ENCODE data around the gene MCC.

MCC gene

DNA sequence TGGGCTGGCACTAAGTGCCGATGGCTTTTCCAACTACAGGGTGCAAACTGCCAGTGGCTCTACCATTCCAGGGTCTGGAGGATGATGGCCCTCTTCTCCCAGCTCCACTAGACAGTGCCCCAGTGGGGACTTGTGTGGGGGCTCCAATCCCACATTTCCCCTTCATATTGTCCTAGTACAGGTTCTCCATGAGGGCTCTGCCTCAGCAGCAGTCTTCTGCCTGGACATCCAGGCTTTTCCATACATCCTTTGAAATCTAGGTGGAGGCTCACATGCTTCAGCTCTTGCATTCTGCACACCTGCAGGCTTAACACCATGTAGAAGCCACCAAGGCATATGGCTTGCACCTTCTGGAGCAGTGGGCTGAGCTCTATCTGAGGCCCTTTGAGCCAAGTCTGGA is 123.8 kb downstream of the MCC start:
- DNase-seq (ENCODE audit: low read depth) = no peak

DNA sequence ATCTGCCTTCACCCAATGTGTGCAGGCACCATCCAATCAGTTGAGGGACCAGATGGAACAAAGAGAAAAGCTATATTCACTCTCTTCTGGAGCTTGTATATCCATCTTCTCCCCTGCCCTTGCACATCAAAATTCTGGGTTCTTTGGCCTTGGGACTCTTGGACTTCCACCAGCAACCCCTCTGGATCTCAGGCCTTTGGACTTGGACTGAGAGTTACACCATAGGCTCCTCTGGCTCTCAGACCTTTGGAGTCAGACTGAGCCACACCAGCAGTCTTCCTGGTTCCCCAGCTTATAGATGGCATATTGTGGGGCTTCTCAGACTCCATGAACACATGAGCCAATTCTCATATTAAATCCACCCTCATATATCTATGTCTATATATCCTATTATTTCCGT is 126.6 kb downstream of the MCC start:
- DNase-seq (ENCODE audit: low read depth) = no peak

DNA sequence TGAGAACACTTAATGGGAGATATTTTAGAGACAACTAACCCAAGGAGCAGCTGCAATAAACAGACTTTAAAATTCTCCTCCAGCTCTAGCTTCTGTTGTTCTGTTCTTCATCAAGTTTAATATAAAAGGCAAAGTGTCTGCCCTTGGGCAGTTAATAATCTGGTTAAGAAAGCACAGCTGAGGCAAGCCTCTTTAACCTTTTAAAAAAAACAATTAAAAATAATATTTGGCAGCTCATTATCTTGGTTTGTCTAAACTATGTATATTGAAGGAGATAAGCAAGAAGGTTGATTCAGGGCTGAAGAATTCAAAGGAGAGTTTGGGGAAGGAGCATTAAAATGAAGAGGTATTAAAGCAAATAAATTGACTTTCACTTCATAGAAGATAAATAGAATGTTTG is 128.8 kb downstream of the MCC start:
- no peak for DNase-seq (ENCODE audit: low read depth)

DNA sequence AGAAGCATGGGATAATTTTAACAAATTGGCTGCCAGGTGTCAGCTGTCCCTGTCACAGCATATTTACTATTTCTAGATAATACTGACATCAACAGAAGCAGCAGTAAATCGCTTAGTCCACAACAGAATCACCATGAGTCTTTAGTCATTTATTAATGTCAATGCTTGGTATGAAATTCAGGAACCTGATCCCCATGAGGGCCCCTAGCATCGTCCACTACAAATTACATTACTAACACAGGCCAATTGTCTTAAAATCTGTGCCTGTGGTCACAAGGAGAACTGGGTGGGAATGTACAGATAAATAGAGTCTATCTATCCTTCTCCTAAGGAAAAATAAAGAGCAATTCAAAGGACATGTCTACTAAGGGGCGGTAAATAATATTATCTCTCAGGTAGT is 129.6 kb downstream of the MCC start:
- no peak for DNase-seq (ENCODE audit: low read depth)

DNA sequence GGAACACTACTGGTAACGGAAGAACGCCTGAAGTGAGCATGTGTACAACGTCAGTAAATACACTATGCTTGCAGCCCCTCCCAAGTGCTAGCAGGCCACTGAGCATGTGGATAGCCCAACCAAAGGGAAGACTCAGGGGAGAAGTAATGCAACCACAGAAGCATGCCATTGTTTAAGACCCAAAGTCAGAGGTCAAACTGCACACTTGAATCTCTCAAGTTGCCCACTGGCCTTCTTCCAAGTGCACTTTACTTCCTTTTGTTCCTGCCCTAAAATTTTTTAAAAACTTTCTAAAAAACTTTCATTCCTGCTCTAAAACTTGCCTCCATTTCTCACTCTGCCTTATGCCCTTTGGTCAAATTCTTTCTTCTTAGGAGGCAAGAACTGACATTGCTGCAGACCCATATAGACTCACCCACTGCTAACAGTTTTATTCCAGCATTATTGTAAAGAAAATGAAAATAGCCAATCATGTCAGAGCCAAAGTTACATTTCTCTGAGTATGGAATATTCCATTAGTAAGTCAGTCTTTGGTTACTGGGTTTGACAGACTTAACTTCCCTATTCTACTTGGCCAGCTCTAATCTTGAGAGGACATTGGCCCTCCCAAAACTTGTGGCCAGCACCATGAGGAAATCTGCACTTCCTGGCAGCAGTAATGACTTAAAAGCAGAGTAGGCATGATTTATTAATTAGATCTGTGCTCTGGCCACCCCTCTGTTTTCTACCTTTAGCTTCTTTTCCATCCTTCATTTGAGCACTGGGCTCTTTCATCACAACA is 130.4 kb downstream of the MCC start:
- DNase-seq (ENCODE audit: low read depth) = no peak

DNA sequence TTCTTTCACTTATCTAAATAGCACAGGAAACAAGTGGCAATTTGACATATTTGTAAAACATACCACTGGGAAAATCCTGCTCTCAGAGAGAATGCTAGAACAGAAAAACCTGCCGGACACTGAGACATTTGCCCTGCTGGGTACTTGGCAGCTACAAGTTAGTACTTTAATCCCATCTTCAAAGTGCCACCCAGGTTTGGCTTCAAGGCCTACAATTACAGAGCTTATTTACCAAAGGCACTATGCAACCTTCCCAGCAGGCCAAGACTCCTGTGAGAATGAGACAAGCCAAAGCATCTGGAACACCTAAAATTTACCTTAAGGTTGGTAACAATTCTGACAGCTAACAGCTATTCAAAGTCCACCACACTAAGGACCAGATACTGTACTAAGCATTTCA is 131.8 kb downstream of the MCC start:
- no peak for DNase-seq (ENCODE audit: low read depth)

DNA sequence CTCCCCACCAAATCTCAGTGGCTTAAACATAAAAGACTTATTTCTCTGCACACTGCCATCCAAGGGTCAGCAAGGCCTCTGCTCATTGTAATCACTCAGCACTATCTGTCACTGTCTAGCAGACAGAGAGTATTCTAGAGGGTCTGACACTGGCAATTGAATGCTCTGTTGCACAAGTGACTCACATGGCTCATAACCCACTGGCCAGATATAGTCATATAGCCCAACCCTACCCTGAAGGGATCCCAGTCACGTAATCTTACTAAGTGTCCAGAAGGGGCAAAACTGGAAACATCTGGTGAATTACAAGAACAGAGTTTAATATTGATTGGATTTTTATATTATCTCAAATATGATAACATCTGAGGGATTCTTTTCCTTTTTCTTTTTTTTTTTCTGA is 134.2 kb downstream of the MCC start:
- DNase-seq (ENCODE audit: low read depth) = no peak

DNA sequence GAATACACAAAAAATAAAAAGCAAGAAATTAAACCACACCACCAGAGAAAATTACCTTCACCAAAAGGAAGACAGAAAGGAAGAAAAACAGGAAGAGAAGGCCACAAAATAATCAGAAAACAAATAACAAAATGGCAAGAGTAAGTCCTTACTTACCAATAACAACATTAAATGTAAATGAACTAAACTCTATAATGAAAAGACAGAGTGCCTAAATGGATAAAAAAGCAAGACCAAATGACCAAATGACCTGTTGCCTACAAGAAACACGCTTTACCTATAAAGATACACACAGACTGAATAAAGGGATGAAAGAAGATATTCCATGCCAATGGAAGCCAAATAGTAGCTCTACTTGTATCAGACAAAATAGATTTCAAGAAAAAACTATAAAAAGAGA is 140.7 kb downstream of the MCC start:
- DNase-seq (ENCODE audit: low read depth) = no peak

DNA sequence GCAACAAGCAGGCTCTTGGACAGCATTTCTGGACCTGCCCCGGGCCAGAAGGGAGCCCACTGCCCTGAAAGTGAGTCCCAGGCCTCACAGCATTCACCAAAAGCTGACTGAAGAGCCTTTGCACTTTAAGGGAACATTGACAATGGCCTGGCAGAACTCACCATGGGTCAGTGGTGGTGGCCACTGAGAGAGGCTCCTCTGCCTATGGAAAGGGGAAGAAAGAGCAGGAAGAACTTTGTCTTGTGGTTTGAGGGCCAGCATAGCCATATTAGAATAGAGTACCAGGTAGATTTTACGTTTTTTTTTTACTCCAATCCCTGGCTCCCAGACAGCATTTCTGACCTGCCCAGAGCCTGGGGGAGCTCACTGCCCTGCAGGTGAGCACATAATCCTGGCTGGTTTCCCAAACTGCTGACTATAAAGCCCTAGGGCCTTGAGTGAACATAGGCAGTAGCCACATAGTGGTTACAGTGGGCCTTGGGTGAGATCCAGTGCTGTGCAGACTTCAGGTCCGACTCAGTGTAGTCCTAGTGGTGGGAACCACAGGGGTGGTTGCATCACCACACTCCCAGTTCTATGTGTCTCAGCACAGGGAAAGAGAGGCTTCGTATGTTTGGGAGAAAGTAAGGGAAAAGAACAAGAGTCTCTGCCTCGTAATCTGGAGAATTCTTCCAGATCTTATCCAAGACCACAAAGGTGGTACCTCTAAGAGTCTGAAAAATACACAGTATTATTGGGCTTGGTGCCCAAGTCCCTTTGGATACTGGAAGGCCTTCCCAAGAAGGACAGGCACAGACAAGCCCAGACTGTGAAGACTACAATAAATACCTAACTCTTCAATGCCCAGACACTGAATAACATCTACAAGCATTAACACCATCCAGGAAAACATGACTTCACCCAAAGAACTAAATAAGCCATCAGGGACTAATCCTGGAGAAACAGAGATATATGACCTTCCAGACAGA is 143.0 kb downstream of the MCC start:
- no peak for DNase-seq (ENCODE audit: low read depth)

DNA sequence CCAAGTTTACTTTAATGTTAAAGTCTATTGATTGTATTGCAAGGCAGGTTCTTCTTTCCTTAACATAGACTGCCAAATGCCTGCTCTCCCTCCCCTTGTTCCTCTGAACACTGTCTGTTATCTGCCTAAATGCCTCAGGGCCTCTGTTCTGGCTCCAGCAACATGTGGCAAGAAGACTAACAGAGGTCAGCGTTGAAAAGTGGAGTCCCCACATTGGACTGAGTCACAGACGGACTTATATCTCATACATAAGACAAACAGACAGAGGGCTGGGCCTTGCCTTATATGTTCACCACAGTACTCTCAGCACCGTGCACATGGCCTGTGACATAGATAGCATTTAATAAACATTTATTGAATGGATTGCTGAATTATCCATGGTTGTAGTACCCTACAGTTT is 144.9 kb downstream of the MCC start:
- DNase-seq (ENCODE audit: low read depth) = no peak

DNA sequence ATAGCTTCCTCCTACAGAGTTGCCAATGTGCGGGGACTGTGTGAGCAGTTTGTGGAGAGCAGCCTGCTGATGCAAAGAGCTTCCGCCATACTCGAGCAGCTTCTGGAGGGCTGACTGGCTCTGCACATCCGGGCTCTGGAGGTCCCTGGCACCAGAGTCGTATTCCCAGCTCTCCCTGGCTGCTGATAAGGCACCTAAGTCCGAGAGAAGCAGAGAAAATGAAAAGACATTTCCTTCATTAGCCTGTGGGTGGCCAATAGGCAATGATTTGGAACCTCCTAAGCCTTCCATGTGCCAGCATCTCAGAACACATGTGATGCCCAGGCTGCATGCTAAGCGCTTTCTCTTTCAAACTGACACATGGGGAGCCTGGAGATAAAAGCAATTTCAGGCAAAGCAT is 147.7 kb downstream of the MCC start:
- no peak for DNase-seq (ENCODE audit: low read depth)

DNA sequence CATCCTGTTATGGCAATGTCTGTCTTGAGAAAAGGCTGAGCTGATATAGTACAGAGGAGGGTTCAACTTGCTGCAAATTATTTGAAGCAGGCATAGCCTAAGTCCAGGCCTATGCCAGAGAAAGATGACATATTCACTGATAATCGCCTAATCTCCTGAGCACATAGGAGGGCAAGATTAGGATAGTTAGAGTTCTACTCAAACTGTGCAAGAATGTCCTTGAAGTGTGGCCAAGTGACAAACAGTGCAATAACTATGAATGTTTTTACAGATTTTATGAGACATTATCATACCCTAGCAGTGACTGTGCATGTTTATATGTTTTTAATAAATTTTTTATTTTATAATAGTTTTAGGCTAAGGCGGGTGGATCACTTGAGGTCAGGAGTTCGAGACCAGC is 149.6 kb downstream of the MCC start:
- no peak for DNase-seq (ENCODE audit: low read depth)

DNA sequence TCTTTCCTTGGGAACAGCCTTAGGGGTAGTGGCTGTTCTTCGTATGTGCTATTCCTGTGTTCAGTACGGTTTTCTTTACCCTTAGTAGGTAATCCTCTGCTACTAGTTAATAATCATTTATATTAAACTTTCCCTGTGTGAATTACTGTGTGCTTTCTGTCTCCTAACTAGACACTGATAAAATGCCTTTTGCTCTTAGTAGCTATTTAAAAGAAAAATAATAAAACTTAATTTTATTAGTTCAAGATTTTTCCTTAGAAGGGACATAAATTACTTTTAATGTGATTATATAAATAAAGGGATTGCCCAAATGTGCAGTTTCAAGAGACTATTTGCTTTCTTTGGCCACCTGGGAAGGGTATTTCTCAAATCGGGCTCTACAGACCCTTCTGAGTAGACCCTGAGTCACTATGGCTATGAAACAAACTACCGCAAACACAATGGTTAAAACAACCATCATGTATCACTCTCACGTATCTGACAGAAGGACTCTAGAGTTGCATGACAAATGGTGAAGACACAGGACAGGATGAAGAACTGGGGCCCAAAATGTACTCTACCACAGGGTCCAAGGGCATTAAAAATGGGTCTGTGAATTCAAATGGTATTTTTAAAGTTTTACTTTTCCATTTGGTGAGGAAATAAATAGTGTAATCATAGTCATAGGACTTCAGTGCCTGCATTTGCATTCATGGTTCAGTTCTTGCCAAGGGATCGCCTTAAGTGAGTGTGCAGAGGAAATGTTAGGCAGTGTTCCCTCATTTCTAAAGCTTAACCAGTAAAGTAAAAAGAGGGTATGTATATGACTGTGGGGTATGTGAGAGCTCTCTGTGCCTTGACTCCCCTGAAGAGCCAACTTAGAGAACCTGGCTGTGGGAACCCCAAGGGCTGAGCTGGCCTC is 150.5 kb downstream of the MCC start:
- no peak for DNase-seq (ENCODE audit: low read depth)

DNA sequence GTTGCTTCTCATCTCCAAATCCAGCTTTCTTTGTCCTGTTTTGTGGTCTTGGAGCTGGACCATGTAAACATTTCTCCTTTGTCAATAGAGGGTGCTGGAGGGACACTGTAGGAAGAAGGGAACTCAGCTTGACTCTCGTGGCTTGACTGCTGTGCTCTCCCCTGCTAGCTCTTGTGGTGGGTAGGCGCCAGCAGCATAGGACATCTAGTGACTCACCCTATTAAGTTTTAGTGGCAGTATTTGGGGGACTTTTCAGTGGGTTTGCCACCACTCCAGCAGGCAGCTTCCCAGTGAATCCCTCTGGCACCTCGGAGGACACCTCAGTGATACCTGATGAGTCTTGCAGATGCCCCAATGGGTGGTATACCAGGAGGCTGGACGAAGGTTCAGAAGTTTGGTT is 151.3 kb downstream of the MCC start:
- DNase-seq (ENCODE audit: low read depth) = no peak

DNA sequence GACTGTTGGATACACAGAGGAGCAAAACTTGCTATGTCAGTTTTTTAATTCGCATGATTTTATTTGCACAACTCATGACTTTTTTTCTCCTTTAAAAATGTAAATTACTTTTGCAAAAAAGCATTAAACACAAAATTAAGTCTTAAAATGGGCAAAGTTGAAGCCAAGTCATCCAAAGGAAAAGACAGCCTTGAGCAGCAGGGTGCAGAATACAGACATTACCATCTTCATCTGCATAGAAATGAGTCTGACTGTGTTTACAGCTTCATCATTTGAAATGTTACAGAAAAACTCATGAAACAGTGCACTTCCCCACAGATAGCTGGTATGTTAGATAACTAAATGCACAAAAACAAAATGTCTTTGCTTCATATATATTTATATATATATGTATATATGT is 154.8 kb downstream of the MCC start:
- no peak for DNase-seq (ENCODE audit: low read depth)

DNA sequence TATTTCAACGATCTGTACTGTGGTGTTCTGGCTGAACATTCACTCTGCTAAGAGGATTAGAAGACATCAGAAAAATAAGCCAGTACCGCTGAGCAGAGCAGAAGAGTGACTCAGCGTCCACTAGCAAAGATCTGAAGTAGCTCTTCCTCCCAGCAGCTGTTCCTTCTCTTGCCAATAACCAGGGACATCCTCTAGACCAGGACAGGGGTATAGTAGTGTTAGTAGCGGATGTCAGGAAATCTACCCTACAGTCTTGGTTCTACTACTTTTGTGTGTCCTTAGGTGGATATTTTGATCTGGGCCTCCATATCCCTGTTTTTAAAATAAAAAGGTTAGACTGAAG is 157.1 kb downstream of the MCC start:
- DNase-seq (ENCODE audit: low read depth) = no peak

DNA sequence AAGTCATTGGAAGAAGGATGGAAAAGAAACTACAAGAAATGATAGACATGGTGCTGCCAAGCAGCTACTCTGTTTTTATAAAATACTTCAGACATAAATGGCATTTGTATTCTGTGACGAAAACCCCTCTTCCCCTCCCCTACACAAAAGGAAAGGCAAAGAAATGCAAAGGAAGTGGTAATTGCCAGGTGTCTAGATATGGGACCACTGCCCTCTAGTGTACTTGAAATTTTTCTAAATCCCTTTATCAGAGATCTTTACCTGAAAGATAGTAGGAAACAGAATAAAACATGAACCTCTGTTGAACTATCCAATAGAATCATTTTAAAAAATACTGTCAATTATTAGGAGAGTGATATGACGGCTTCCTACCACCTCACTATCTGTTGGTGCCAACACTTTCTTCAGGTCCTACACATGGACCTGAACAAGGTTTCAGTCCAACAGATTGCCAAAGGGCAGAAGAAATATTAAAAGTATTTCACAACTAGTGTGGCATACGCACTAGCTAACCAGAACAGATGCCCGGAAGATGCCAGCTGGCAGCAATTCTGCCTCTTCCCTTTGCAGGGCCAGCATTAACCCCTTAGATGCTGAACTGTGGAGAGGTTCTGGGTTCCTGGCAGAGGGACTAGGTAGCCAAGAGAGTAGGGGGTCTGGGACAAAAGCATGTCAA is 157.6 kb downstream of the MCC start:
- no peak for DNase-seq (ENCODE audit: low read depth)

DNA sequence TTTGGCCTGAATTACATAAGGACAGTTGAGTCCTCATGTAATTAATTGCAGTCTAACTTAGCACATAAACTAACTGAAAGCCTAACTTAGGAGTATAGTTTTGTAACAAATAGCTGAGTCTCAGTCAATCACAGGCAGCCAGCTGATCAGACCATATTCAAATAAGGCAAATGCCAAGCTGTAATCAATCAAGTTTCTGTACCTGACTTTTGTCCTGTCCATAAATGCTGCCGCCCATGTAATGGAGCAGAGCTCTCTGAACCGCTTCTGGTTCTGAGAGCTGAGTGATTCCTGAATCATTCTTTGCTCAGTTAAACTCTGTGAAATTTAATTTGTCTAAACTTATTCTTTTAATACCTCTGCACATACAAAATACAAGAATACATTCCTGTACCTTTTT is 158.3 kb downstream of the MCC start:
- no peak for DNase-seq (ENCODE audit: low read depth)

DNA sequence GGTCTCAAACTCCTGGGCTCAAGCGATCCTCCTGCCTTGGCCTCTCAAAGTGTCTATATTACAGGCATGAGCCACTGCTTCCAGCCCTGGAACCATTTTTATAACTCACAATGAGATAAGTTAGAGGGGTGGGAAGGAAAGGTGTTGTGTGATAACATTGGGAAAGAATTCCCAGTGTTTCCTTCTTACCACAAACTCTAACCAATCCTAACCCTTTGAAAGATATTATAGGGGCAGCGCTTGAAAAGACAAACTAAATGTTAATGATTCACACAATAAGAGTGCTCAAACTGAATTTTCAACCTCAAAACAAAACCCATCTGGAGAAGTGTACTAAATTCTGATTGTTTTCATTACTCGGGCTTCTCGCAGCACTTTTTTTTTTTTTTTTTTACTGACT is 163.2 kb downstream of the MCC start:
- DNase-seq (ENCODE audit: low read depth) = no peak

DNA sequence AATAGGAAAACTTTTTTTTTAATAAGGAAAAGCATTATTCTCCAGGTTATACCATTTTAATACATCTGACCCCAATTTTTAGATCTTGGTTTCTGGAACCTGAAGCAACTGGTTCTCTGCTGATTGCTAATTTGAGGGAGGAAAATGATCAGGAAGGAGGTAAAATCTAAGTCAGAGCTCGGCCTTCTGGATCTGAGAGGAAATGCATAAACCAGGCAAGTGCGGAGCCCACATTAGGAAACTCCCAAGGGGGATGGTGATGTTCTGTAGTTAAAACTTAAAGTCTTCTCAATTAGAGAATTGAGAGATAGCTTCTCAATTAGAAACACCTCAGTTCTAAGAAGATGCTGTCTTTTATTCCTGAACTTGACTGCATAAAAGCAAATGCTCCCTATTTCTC is 167.0 kb downstream of the MCC start:
- no peak for DNase-seq (ENCODE audit: low read depth)

DNA sequence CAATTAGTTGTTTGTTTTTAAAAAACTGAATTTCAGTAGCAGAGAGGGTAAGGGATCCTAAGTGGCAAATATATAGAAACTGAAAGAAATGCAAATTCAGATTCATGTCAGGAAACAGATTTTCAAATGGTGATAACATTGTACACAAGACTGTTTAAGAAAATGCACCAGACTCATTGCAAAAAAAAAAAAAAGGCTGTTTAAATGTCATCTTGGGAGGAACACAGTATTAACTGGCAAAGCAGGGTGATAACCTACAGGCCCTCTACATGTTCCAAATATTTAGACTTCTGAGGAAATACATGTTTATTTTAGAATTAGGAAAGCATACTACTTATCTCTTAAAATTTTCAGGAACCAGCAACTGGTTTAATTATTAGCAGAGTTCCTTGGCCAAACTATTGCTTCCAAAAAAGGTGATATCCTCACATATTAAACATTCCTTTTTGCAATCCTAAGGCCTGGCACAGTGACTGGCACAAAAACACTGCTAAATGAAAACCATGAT is 167.9 kb downstream of the MCC start:
- DNase-seq (ENCODE audit: low read depth) = no peak
